IMR-90 (cell line): ENCODE data around the gene NXPH3. TPM values are rescaled to one million over a fixed set of nuclear protein-coding genes. Genes with fewer than 3 reads are reported as not detected.

Experiments used
- ATAC-seq: fragments of 200-7000 bp; cut with Tn5 transposase; 2 replicates; pipeline ENCODE4 v1.9.1; 2020; ENCODE audit warnings: low read depth, mild to moderate bottlenecking, moderate library complexity
- BruUV-seq: library from RNA; stranded (reverse); fragments of 400-500 nt; replicated peaks from 2 replicates; lab custom pipeline; 2021; lab: Mats Ljungman, UMichigan
- CTCF ChIA-PET: fragments of 300-600 bp; formaldehyde crosslinking; extraction: SDS; loops from one replicate; lab custom pipeline; 2021; ENCODE audit warnings: antibody characterized with exemption; lab: Yijun Ruan, JAX
- POLR2A ChIA-PET: fragments of 300-600 bp; sonication (Branson Sonifier 250); formaldehyde crosslinking; loops from one replicate; lab custom pipeline; 2022; ENCODE audit warnings: antibody characterized with exemption; ENCODE audit not compliant: unreplicated experiment; lab: Charles Lee
- DNase-seq: peaks from one replicate; pipeline ENCODE4 v3.0.0; 2013
- H2AFZ ChIP-seq: replicated peaks from 2 replicates; pipeline ENCODE3; 2013; ENCODE audit warnings: low read length, mild to moderate bottlenecking; ENCODE audit not compliant: poor library complexity
- H2AK5ac ChIP-seq: 2 replicates; pipeline ENCODE4 v1.6.1; 2013; ENCODE audit warnings: low read depth, low read length, inconsistent platforms
- H2AK9ac ChIP-seq: replicated peaks from 2 replicates; pipeline ENCODE3; 2013; ENCODE audit warnings: mild to moderate bottlenecking, low read depth, low read length, moderate library complexity; ENCODE audit not compliant: poor library complexity
- H2BK120ac ChIP-seq: 2 replicates; pipeline ENCODE4 v1.6.1; 2013; ENCODE audit warnings: low read depth, low read length, inconsistent platforms
- H2BK15ac ChIP-seq: 3 replicates; pipeline ENCODE4 v1.6.1; 2013; ENCODE audit warnings: low read depth, low read length, inconsistent platforms
- H2BK20ac ChIP-seq: 2 replicates; pipeline ENCODE4 v1.6.1; 2013; ENCODE audit warnings: low read depth, mild to moderate bottlenecking, inconsistent platforms, low read length, moderate library complexity
- H2BK5ac ChIP-seq: 2 replicates; pipeline ENCODE4 v1.6.1; 2013; ENCODE audit warnings: mild to moderate bottlenecking, low read depth, low read length, inconsistent platforms; ENCODE audit not compliant: poor library complexity, severe bottlenecking
- H3K14ac ChIP-seq: replicated peaks from 2 replicates; pipeline ENCODE4 v1.6.1; 2013; ENCODE audit warnings: low read depth, low read length, inconsistent platforms
- H3K18ac ChIP-seq: 2 replicates; pipeline ENCODE4 v1.6.1; 2013; ENCODE audit warnings: low read depth, low read length, control low read depth
- H3K23ac ChIP-seq: 2 replicates; pipeline ENCODE4 v1.6.1; 2013; ENCODE audit warnings: low read depth, low read length, inconsistent platforms
- H3K27ac ChIP-seq: 2 replicates; pipeline ENCODE4 v1.5.1; 2013; ENCODE audit warnings: mild to moderate bottlenecking, control low read depth, low read length; ENCODE audit not compliant: insufficient read depth
- H3K27me3 ChIP-seq: 2 replicates; pipeline ENCODE4 v1.6.1; 2013; ENCODE audit warnings: low read length; ENCODE audit not compliant: control insufficient read depth, insufficient read depth
- H3K36me3 ChIP-seq: 2 replicates; pipeline ENCODE4 v1.6.1; 2013; ENCODE audit warnings: low read length, mixed read lengths; ENCODE audit not compliant: control insufficient read depth, insufficient read depth
- H3K4ac ChIP-seq: 2 replicates; pipeline ENCODE4 v1.6.1; 2013; ENCODE audit warnings: low read depth, low read length, inconsistent platforms
- H3K4me1 ChIP-seq: 2 replicates; pipeline ENCODE4 v1.6.1; 2013; ENCODE audit warnings: low read length, mixed read lengths; ENCODE audit not compliant: control insufficient read depth, insufficient read depth
- H3K4me2 ChIP-seq: 2 replicates; pipeline ENCODE4 v1.6.1; 2013; ENCODE audit warnings: low read depth, mild to moderate bottlenecking, control low read depth, low read length, moderate library complexity
- H3K4me3 ChIP-seq: 2 replicates; pipeline ENCODE4 v1.5.1; 2013; ENCODE audit warnings: low read depth, mild to moderate bottlenecking, control low read depth, low read length, moderate library complexity; ENCODE audit not compliant: insufficient read depth
- H3K56ac ChIP-seq: 2 replicates; pipeline ENCODE4 v1.6.1; 2013; ENCODE audit warnings: low read length, inconsistent platforms; ENCODE audit not compliant: insufficient read depth; ENCODE audit errors: extremely low read depth
- H3K79me1 ChIP-seq, 2 experiments: 2 replicates each; pipeline ENCODE4 v1.6.1; 2013; ENCODE audit warnings: low read length in 2 of 2, inconsistent platforms in 1 of 2, low read depth in 1 of 2
- H3K9ac ChIP-seq: 2 replicates; pipeline ENCODE4 v1.6.1; 2013; ENCODE audit warnings: low read depth, low read length, control low read depth
- H3K9me1 ChIP-seq: 2 replicates; pipeline ENCODE4 v1.6.1; 2013; ENCODE audit warnings: low read length, inconsistent platforms; ENCODE audit not compliant: insufficient read depth
- H3K9me3 ChIP-seq: 2 replicates; pipeline ENCODE4 v1.6.1; 2013; ENCODE audit warnings: low read length; ENCODE audit not compliant: control insufficient read depth, insufficient read depth
- H4K20me1 ChIP-seq: 2 replicates; pipeline ENCODE4 v1.6.1; 2013; ENCODE audit warnings: low read length, inconsistent platforms; ENCODE audit not compliant: insufficient read depth
- H4K5ac ChIP-seq: 2 replicates; pipeline ENCODE4 v1.6.1; 2013; ENCODE audit warnings: mild to moderate bottlenecking, low read depth, low read length, control low read depth
- H4K8ac ChIP-seq, 2 experiments: 2 replicates each; pipeline ENCODE4 v1.6.1; 2013; ENCODE audit warnings: low read depth in 2 of 2, low read length in 2 of 2, control low read depth in 1 of 2, inconsistent platforms in 1 of 2
- H4K91ac ChIP-seq: 2 replicates; pipeline ENCODE4 v1.6.1; 2013; ENCODE audit warnings: low read depth, low read length, inconsistent platforms; ENCODE audit not compliant: insufficient read depth
- BHLHE40 ChIP-seq: fragments of 150-350 bp; IDR thresholded peaks from 2 replicates; pipeline ENCODE4 v1.6.1; 2016; ENCODE audit warnings: mild to moderate bottlenecking, low read depth, low read length
- CEBPB ChIP-seq: IDR thresholded peaks from 2 replicates; pipeline ENCODE4 v1.6.1; 2012; ENCODE audit warnings: low read depth, low read length, improper control_type of control experiment
- CHD1 ChIP-seq: IDR thresholded peaks from 2 replicates; pipeline ENCODE4 v1.6.1; 2012; ENCODE audit warnings: low read depth, low read length, improper control_type of control experiment
- ELK1 ChIP-seq: fragments of 150-350 bp; IDR thresholded peaks from 2 replicates; pipeline ENCODE4 v1.6.1; 2016; ENCODE audit warnings: low read depth, mild to moderate bottlenecking, low read length, moderate library complexity, borderline replicate concordance
- FOS ChIP-seq: fragments of 150-350 bp; IDR thresholded peaks from 2 replicates; pipeline ENCODE4 v1.6.1; 2016; ENCODE audit warnings: low read depth, low read length
- MAFK ChIP-seq: IDR thresholded peaks from 2 replicates; pipeline ENCODE4 v1.6.1; 2012; ENCODE audit warnings: low read depth, low read length, improper control_type of control experiment
- MAZ ChIP-seq: IDR thresholded peaks from 2 replicates; pipeline ENCODE4 v1.6.1; 2012; ENCODE audit warnings: low read depth, mild to moderate bottlenecking, low read length, improper control_type of control experiment, moderate library complexity, borderline replicate concordance
- MXI1 ChIP-seq: IDR thresholded peaks from 2 replicates; pipeline ENCODE4 v1.6.1; 2012; ENCODE audit warnings: low read depth, mild to moderate bottlenecking, low read length, moderate library complexity, borderline replicate concordance
- NFE2L2 ChIP-seq: fragments of 150-350 bp; IDR thresholded peaks from 2 replicates; pipeline ENCODE4 v1.6.1; 2016; ENCODE audit warnings: low read depth, mild to moderate bottlenecking, low read length
- POLR2A ChIP-seq: IDR thresholded peaks from 2 replicates; pipeline ENCODE4 v1.6.1; 2012; ENCODE audit warnings: mild to moderate bottlenecking, low read depth, low read length
- RAD21 ChIP-seq: IDR thresholded peaks from 2 replicates; pipeline ENCODE4 v1.6.1; 2012; ENCODE audit warnings: low read length, improper control_type of control experiment
- RCOR1 ChIP-seq: IDR thresholded peaks from 2 replicates; pipeline ENCODE4 v1.6.1; 2012; ENCODE audit warnings: mild to moderate bottlenecking, low read length, improper control_type of control experiment; ENCODE audit not compliant: insufficient replicate concordance
- RFX5 ChIP-seq: IDR thresholded peaks from 2 replicates; pipeline ENCODE4 v1.8.0; 2012; ENCODE audit warnings: low read depth, mild to moderate bottlenecking, low read length, moderate library complexity
- SMC3 ChIP-seq: fragments of 150-350 bp; IDR thresholded peaks from 2 replicates; pipeline ENCODE4 v1.6.1; 2016; ENCODE audit warnings: low read depth, mild to moderate bottlenecking, antibody characterized with exemption, low read length, moderate library complexity
- USF2 ChIP-seq: fragments of 150-350 bp; IDR thresholded peaks from 2 replicates; pipeline ENCODE4 v1.6.1; 2017; ENCODE audit warnings: mild to moderate bottlenecking, antibody characterized with exemption, low read length, low read depth
- WGBS, 2 experiments: methylation state at CpG; one replicate each; pipeline versions ENCODE4 v1.1.5 to v1.1.7; 2013; ENCODE audit warnings: missing lambda C conversion rate in 2 of 2; ENCODE audit not compliant: insufficient read length in 1 of 2; ENCODE audit errors: extremely low coverage in 2 of 2; 5-methylcytosine and 5-hydroxymethylcytosine counted together
- dilution Hi-C: fragments of 300-500 bp; cut with HindIII; formaldehyde crosslinking; loops from one replicate; pipeline ENCODE4 v1.14.3; 2018; ENCODE audit warnings: low sequenced_read_pairs; ENCODE audit not compliant: unreplicated experiment
- in situ Hi-C: fragments of 300-500 bp; cut with MboI; formaldehyde crosslinking; loops from 3 replicates; pipeline ENCODE4 v1.14.3; 2019; ENCODE audit warnings: low sequenced_read_pairs, inconsistent platforms, mixed read lengths
- intact Hi-C: fragments of 100-400 bp; cut with micrococcal nuclease; formaldehyde crosslinking; loops from 2 replicates; pipeline ENCODE4 v1.10.0; 2022
- polyA plus RNA-seq, 3 experiments: library from polyadenylated mRNA; depleted of rRNA; stranded (reverse); fragments of >200 nt; gene quantifications; 2 replicates each; pipeline ENCODE4 v1.2.3, GENCODE V29; 2012; ENCODE audit warnings: low replicate concordance in 1 of 3
- total RNA-seq: library from RNA; depleted of rRNA; stranded (reverse); fragments of >200 nt; gene quantifications from 2 replicates; pipeline ENCODE4 v1.2.3, GENCODE V29; 2012
- TF ChIP-seq, protein P1 (sequence below): conservative IDR thresholded peaks from 2 replicates; pipeline ENCODE4 v1.5.1; 2012; ENCODE audit warnings: mild to moderate bottlenecking, low read depth, low read length, improper control_type of control experiment

Gene NXPH3
- total and polyA plus RNA-seq, 2 of the 4 experiments (the other 2 are of a cell fraction) = 0.18 to 0.31 TPM

DNA sequence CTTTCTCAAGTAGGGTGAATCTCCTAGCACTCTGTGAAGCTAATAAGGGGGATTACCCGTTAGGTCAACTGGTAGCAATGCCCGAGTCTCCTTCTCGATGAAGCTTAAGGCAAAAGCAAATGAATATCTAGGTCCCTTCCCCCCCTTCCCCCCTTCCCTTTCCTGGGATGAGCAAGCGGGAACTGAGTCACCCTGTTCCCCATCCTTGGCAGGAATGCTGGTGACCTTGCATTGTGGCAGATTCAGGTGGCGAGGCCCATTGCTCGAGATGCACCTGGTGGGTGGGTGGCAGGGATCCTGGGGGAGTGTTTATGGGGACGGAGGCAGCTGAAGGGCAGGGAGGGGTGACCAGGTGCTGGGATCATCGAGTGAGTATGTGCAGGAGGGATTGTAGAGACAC, 7.1 kb downstream of the NXPH3 start:
- H2BK5ac ChIP-seq = no peak overlapping the region
- H4K20me1 ChIP-seq = no peaks in the 10 kb centered on the region
- no peak overlapping the region for H3K4me2 ChIP-seq
- WGBS, 2 experiments = 73% methylated on average over 4 of the region's 8 CpGs; no CpG with 5 or more reads in 1 of the 2 experiments
- no peaks in the 10 kb centered on the region for H3K36me3 ChIP-seq
- no peak overlapping the region for H3K4ac ChIP-seq
- no peak overlapping the region for H3K27ac ChIP-seq
- H4K8ac ChIP-seq = no peak overlapping the region
- H2BK20ac ChIP-seq = no peak overlapping the region
- H2BK15ac ChIP-seq = no peak overlapping the region; the same call in 2 of the 3 replicates
- peaks cover 1% of the 10 kb centered on the region; the same call in 1 of the 2 replicates for H3K4me1 ChIP-seq
- dilution Hi-C loops = no loop called here
- peak overlapping the region; percentile 37 for H2AFZ ChIP-seq
- H3K9ac ChIP-seq = no peak overlapping the region
- H3K18ac ChIP-seq = no peak overlapping the region
- DNase-seq (peak; percentile 33), ATAC-seq (no peak)
- ChIA-PET CTCF (no interaction called here), POLR2A (no interaction called here)
- H3K9me3 ChIP-seq = no peaks in the 10 kb centered on the region
- H2AK9ac ChIP-seq = peak overlapping the region; percentile 35
- H3K79me1 ChIP-seq = no peaks in the 10 kb centered on the region
- H3K4me3 ChIP-seq = no peak overlapping the region
- H4K91ac ChIP-seq = no peak overlapping the region
- no TSS peak for BruUV-seq
- H3K56ac ChIP-seq = no peak overlapping the region
- no peak overlapping the region for H2BK120ac ChIP-seq
- peaks cover 3% of the 10 kb centered on the region; the same call in 1 of the 2 replicates for H3K9me1 ChIP-seq
- TF ChIP-seq MAZ (no peak), FOS (no peak), BHLHE40 (no peak), RAD21 (no peak), ELK1 (no peak), RCOR1 (no peak), POLR2A (no peak), MXI1 (no peak), MAFK (no peak), NFE2L2 (no peak), RFX5 (no peak), CHD1 (no peak), SMC3 (no peak), CEBPB (no peak), USF2 (no peak)
- TF ChIP-seq, protein P1, sequence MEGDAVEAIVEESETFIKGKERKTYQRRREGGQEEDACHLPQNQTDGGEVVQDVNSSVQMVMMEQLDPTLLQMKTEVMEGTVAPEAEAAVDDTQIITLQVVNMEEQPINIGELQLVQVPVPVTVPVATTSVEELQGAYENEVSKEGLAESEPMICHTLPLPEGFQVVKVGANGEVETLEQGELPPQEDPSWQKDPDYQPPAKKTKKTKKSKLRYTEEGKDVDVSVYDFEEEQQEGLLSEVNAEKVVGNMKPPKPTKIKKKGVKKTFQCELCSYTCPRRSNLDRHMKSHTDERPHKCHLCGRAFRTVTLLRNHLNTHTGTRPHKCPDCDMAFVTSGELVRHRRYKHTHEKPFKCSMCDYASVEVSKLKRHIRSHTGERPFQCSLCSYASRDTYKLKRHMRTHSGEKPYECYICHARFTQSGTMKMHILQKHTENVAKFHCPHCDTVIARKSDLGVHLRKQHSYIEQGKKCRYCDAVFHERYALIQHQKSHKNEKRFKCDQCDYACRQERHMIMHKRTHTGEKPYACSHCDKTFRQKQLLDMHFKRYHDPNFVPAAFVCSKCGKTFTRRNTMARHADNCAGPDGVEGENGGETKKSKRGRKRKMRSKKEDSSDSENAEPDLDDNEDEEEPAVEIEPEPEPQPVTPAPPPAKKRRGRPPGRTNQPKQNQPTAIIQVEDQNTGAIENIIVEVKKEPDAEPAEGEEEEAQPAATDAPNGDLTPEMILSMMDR = no peak
- H3K23ac ChIP-seq = no peak overlapping the region
- peaks cover 5% of the 10 kb centered on the region; the same call in 1 of the 2 replicates for H3K27me3 ChIP-seq
- H4K5ac ChIP-seq = no peak overlapping the region
- intact Hi-C loops = no loop called here
- H3K14ac ChIP-seq = no peak overlapping the region
- in situ Hi-C loops = no loop called here
- H2AK5ac ChIP-seq = no peak overlapping the region
